ENCODE measurements around the gene PHLDB2. TPM values are rescaled to one million over a fixed set of nuclear protein-coding genes. Genes with fewer than 3 reads are reported as not detected.

The PHLDB2 gene
- total RNA-seq, 1 experiment from 2014 or later: 90.1 TPM

GRCh38 chr3:112012205-112012992 is 153.3 kb downstream of the PHLDB2 start:
- H3K9ac ChIP-seq (ENCODE audit: low read length): no peak overlapping the region
- no peaks in the 10 kb centered on the region for H4K20me1 ChIP-seq (ENCODE audit: low read length)
- peak overlapping the region; percentile 80 for H2AFZ ChIP-seq (ENCODE audit: low read length)
- H3K4me3 ChIP-seq (ENCODE audit: low read length): no peak overlapping the region
- H3K4me2 ChIP-seq (ENCODE audit: low read length): no peak overlapping the region
- DNase-seq: no peak
- no peak for TF ChIP-seq EZH2 (IDR thresholded peaks at IDR 0.05; ENCODE audit: low read length, unreplicated experiment)
- TF ChIP-seq EZH2phosphoT487 (IDR thresholded peaks at IDR 0.05; ENCODE audit: borderline replicate concordance, low read length): no peak
- TF ChIP-seq CTCF (conservative IDR thresholded peaks at IDR 0.05; ENCODE audit: low read depth, low read length): no peak
- ChIA-PET POLR2A (ENCODE audit: unreplicated experiment) (no interaction called here), CTCF (interaction anchor here (0.5 to 3.2 kb wide), 7 partner anchors 13 to 152 kb away, joined by 3 to 46 read pairs (median 14); partner anchors contain the start of genes ABHD10 and TAGLN3)
- no peaks in the 10 kb centered on the region for H3K9me2 ChIP-seq (replicated peaks; ENCODE audit: low read length)
- H3K9me3 ChIP-seq (ENCODE audit: low read length): no peaks in the 10 kb centered on the region
- peaks cover 11% of the 10 kb centered on the region; the same call in 1 of the 2 replicates for H3K4me1 ChIP-seq (ENCODE audit: insufficient read depth, low read length)
- intact Hi-C loops (cut with micrococcal nuclease): loop anchor here (2.0 kb wide), 2 partner anchors 148 to 296 kb away; no protein-coding TSS in a partner anchor
- H3K79me2 ChIP-seq (ENCODE audit: low read length): no peaks in the 10 kb centered on the region
- H3F3A ChIP-seq (ENCODE audit: low read length, unreplicated experiment): no peaks in the 10 kb centered on the region
- H3K27me3 ChIP-seq (ENCODE audit: low read length): no peaks in the 10 kb centered on the region
- H3K36me3 ChIP-seq (ENCODE audit: low read depth, low read length): no peaks in the 10 kb centered on the region
- ATAC-seq: no peak
- H3K27ac ChIP-seq (ENCODE audit: low read length): no peak overlapping the region
- BruUV-seq (replicated peaks): no TSS peak

GRCh38 chr3:112013058-112013783 is 154.2 kb downstream of the PHLDB2 start:
- no TSS peak for BruUV-seq (replicated peaks)

More at GRCh38 chr3:112013058-112013783, 154.2 kb downstream of the PHLDB2 start:
- H3K9me3 ChIP-seq (ENCODE audit: low read length): no peaks in the 10 kb centered on the region
- no peaks in the 10 kb centered on the region for H4K20me1 ChIP-seq (ENCODE audit: low read length)
- peak overlapping the region; percentile 32; the same call in 1 of the 2 replicates for H3K4me2 ChIP-seq (ENCODE audit: low read length)
- peak overlapping the region; percentile 80 for H2AFZ ChIP-seq (ENCODE audit: low read length)
- H3K9me2 ChIP-seq (replicated peaks; ENCODE audit: low read length): no peaks in the 10 kb centered on the region
- no peak overlapping the region for H3K27ac ChIP-seq (ENCODE audit: low read length)
- no peak overlapping the region for H3K4me3 ChIP-seq (ENCODE audit: low read length)
- DNase-seq (peak; percentile 86), ATAC-seq (peak; percentile 85)
- no peak for TF ChIP-seq EZH2 (IDR thresholded peaks at IDR 0.05; ENCODE audit: low read length, unreplicated experiment)
- TF ChIP-seq EZH2phosphoT487 (IDR thresholded peaks at IDR 0.05; ENCODE audit: borderline replicate concordance, low read length): no peak
- peak; percentile 85 for TF ChIP-seq CTCF (conservative IDR thresholded peaks at IDR 0.05; ENCODE audit: low read depth, low read length)
- no peaks in the 10 kb centered on the region for H3K27me3 ChIP-seq (ENCODE audit: low read length)
- intact Hi-C loops (cut with micrococcal nuclease): loop anchor here (1.0 to 2.0 kb wide), 4 partner anchors 24 to 296 kb away; no protein-coding TSS in a partner anchor
- H3K36me3 ChIP-seq (ENCODE audit: low read depth, low read length): no peaks in the 10 kb centered on the region
- H3K79me2 ChIP-seq (ENCODE audit: low read length): no peaks in the 10 kb centered on the region
- no peaks in the 10 kb centered on the region for H3F3A ChIP-seq (ENCODE audit: low read length, unreplicated experiment)
- H3K9ac ChIP-seq (ENCODE audit: low read length): no peak overlapping the region
- H3K4me1 ChIP-seq (ENCODE audit: insufficient read depth, low read length): 0 out of 2 replicates have a peak, but pooled peaks cover 5% of the 10 kb centered on the region
- ChIA-PET POLR2A (ENCODE audit: unreplicated experiment) (interaction anchor here (0.7 kb wide), 1 partner anchor 128 kb away, joined by 3 read pairs; no protein-coding TSS in a partner anchor), CTCF (interaction anchor here (0.5 to 3.2 kb wide), 22 partner anchors 9 to 344 kb away, joined by 3 to 46 read pairs (median 4); partner anchors contain the start of genes ABHD10 and TAGLN3)

Data from PC-3 (cell line).